H9 (cell line): ENCODE data around the gene BRF1. TPM values are rescaled to one million over a fixed set of nuclear protein-coding genes. Genes with fewer than 3 reads are reported as not detected.

Experiments
- DNase-seq: peaks from one replicate; pipeline ENCODE4 v3.0.0-alpha.2; 2017
- H2AFZ ChIP-seq: one replicate; pipeline ENCODE4 v1.6.1; 2013; ENCODE audit warnings: mild to moderate bottlenecking, low read length, control low read depth, moderate library complexity
- H2AK5ac ChIP-seq: 2 replicates; pipeline ENCODE4 v1.6.1; 2013; ENCODE audit warnings: low read length, control low read depth, mixed read lengths; ENCODE audit not compliant: insufficient read length
- H2BK120ac ChIP-seq: one replicate; pipeline ENCODE4 v1.6.1; 2013; ENCODE audit warnings: low read depth, mild to moderate bottlenecking, low read length, control low read depth, inconsistent platforms; ENCODE audit not compliant: poor library complexity, severe bottlenecking
- H2BK12ac ChIP-seq: 2 replicates; pipeline ENCODE4 v1.6.1; 2013; ENCODE audit warnings: low read length, control low read depth, mixed read lengths, low read depth; ENCODE audit not compliant: insufficient read length
- H2BK15ac ChIP-seq: 2 replicates; pipeline ENCODE4 v1.6.1; 2013; ENCODE audit warnings: low read depth, low read length, control low read depth
- H2BK20ac ChIP-seq: one replicate; pipeline ENCODE4 v1.6.1; 2013; ENCODE audit warnings: low read depth, mild to moderate bottlenecking, low read length, control low read depth, inconsistent platforms; ENCODE audit not compliant: poor library complexity, severe bottlenecking
- H2BK5ac ChIP-seq: 2 replicates; pipeline ENCODE4 v1.6.1; 2013; ENCODE audit warnings: low read length, control low read depth, mixed read lengths; ENCODE audit not compliant: insufficient read length
- H3K14ac ChIP-seq: 2 replicates; pipeline ENCODE4 v1.6.1; 2013; ENCODE audit warnings: low read length, control low read depth; ENCODE audit not compliant: insufficient read depth
- H3K18ac ChIP-seq: 2 replicates; pipeline ENCODE4 v1.6.1; 2013; ENCODE audit warnings: low read depth, mild to moderate bottlenecking, mixed read lengths, low read length, control low read depth; ENCODE audit not compliant: insufficient read length
- H3K23ac ChIP-seq: 2 replicates; pipeline ENCODE4 v1.6.1; 2013; ENCODE audit warnings: low read length, control low read depth, mixed read lengths, low read depth; ENCODE audit not compliant: insufficient read length
- H3K23me2 ChIP-seq: 2 replicates; pipeline ENCODE4 v1.6.1; 2013; ENCODE audit warnings: low read depth, mild to moderate bottlenecking, mixed read lengths, low read length, control low read depth; ENCODE audit not compliant: insufficient read length, poor library complexity, severe bottlenecking
- H3K27ac ChIP-seq: 2 replicates; pipeline ENCODE4 v1.5.1; 2013; ENCODE audit warnings: low read length, control low read depth, mixed read lengths, low read depth; ENCODE audit not compliant: insufficient read length
- H3K27me3 ChIP-seq: 2 replicates; pipeline ENCODE4 v1.6.1; 2013; ENCODE audit warnings: low read length, control low read depth, inconsistent platforms; ENCODE audit not compliant: insufficient read depth
- H3K4ac ChIP-seq: 2 replicates; pipeline ENCODE4 v1.6.1; 2013; ENCODE audit warnings: low read depth, mild to moderate bottlenecking, control low read depth, inconsistent platforms, low read length, moderate library complexity
- H3K4me1 ChIP-seq: 2 replicates; pipeline ENCODE4 v1.6.1; 2013; ENCODE audit warnings: low read length, control low read depth, inconsistent platforms; ENCODE audit not compliant: insufficient read depth
- H3K4me2 ChIP-seq: 2 replicates; pipeline ENCODE4 v1.6.1; 2013; ENCODE audit warnings: low read length, control low read depth, mixed read lengths; ENCODE audit not compliant: insufficient read length, insufficient read depth
- H3K56ac ChIP-seq: 2 replicates; pipeline ENCODE4 v1.6.1; 2013; ENCODE audit warnings: low read depth, mild to moderate bottlenecking, mixed read lengths, low read length, control low read depth; ENCODE audit not compliant: insufficient read length
- H3K79me1 ChIP-seq: 2 replicates; pipeline ENCODE4 v1.6.1; 2013; ENCODE audit warnings: low read depth, mild to moderate bottlenecking, moderate library complexity, low read length, control low read depth, inconsistent platforms; ENCODE audit not compliant: insufficient read depth, poor library complexity, severe bottlenecking
- H3K79me2 ChIP-seq: 2 replicates; pipeline ENCODE4 v1.6.1; 2013; ENCODE audit warnings: low read length, control low read depth, inconsistent platforms; ENCODE audit not compliant: insufficient read depth
- H3K9ac ChIP-seq: 2 replicates; pipeline ENCODE4 v1.6.1; 2013; ENCODE audit warnings: low read length, control low read depth, mixed read lengths; ENCODE audit not compliant: insufficient read length; ENCODE audit errors: extremely low read depth
- H3K9me3 ChIP-seq: one replicate; pipeline ENCODE4 v1.6.1; 2013; ENCODE audit warnings: low read depth, low read length, inconsistent platforms; ENCODE audit not compliant: control insufficient read depth
- H3T11ph ChIP-seq: one replicate; pipeline ENCODE4 v1.6.1; 2013; ENCODE audit warnings: mild to moderate bottlenecking, low read length, control low read depth, inconsistent platforms
- H4K20me1 ChIP-seq: one replicate; pipeline ENCODE4 v1.6.1; 2013; ENCODE audit not compliant: control insufficient read depth, insufficient read length, insufficient read depth
- H4K5ac ChIP-seq: 2 replicates; pipeline ENCODE4 v1.6.1; 2013; ENCODE audit warnings: low read depth, mild to moderate bottlenecking, mixed read lengths, low read length, control low read depth; ENCODE audit not compliant: insufficient read length
- H4K8ac ChIP-seq: replicated peaks from 2 replicates; pipeline ENCODE4 v1.6.1; 2013; ENCODE audit warnings: low read length, control low read depth, mixed read lengths, low read depth; ENCODE audit not compliant: insufficient read length
- H4K91ac ChIP-seq: 2 replicates; pipeline ENCODE4 v1.6.1; 2013; ENCODE audit warnings: low read depth, mild to moderate bottlenecking, moderate library complexity, mixed read lengths, low read length, control low read depth; ENCODE audit not compliant: insufficient read length
- H3K27ac Mint-ChIP-seq, 3 experiments: 2 replicates in 2 of 3; 3 replicates in 1 of 3; pipeline ENCODE4 v1.8.0; 2020 to 2021; ENCODE audit warnings: mixed read lengths in 3 of 3, mild to moderate bottlenecking in 1 of 3, moderate library complexity in 1 of 3
- H3K27me3 Mint-ChIP-seq: 2 replicates; pipeline ENCODE4 v1.8.0; 2021; ENCODE audit warnings: low read depth, mild to moderate bottlenecking, moderate library complexity, mixed read lengths
- H3K36me3 Mint-ChIP-seq, 3 experiments: 2 replicates in 2 of 3; 3 replicates in 1 of 3; pipeline ENCODE4 v1.8.0; 2020 to 2021; ENCODE audit warnings: low read depth in 3 of 3, mixed read lengths in 3 of 3; ENCODE audit not compliant: insufficient read depth in 1 of 3
- H3K4me1 Mint-ChIP-seq, 2 experiments: 2 replicates each; pipeline ENCODE4 v1.8.0; 2020; ENCODE audit warnings: mixed read lengths in 2 of 2
- H3K4me3 Mint-ChIP-seq, 2 experiments: 2 replicates in 1 of 2; 3 replicates in 1 of 2; pipeline ENCODE4 v1.8.0; 2020 to 2021; ENCODE audit warnings: mild to moderate bottlenecking in 2 of 2, mixed read lengths in 2 of 2, moderate library complexity in 1 of 2
- H3K9me3 Mint-ChIP-seq, 2 experiments: 2 replicates in 1 of 2; 3 replicates in 1 of 2; pipeline ENCODE4 v1.8.0; 2020; ENCODE audit warnings: mild to moderate bottlenecking in 2 of 2, mixed read lengths in 2 of 2, moderate library complexity in 1 of 2
- CTCF ChIP-seq: fragments of 200-600 bp; sonication (generic); conservative IDR thresholded peaks from 3 replicates; pipeline ENCODE4 v1.8.0; 2021; ENCODE audit warnings: antibody characterized with exemption, mild to moderate bottlenecking
- WGBS: extraction: QIAGEN DNeasy Blood & Tissue Kit; methylation state at CpG from one replicate; pipeline ENCODE4 v1.1.7; 2013; ENCODE audit warnings: missing lambda C conversion rate, low lambda C conversion rate, mixed read lengths; ENCODE audit not compliant: insufficient read length; ENCODE audit errors: extremely low coverage; 5-methylcytosine and 5-hydroxymethylcytosine counted together
- total RNA-seq: library from RNA; stranded (reverse); gene quantifications from 2 replicates; pipeline ENCODE4 v1.2.1, GENCODE V29; 2021

Gene BRF1
- total RNA-seq, 1 experiment from 2014 or later: 28.3 TPM

- Histone ChIP-seq H3K27ac (no peak overlapping the region), H3K23me2 (no peaks in the 10 kb centered on the region), H3K18ac (no peak overlapping the region), H4K91ac (no peak overlapping the region), H2BK15ac (no peak overlapping the region), H2BK120ac (no peak overlapping the region), H3K79me2 (no peaks in the 10 kb centered on the region), H3K79me1 (no peaks in the 10 kb centered on the region), H2AFZ (no peak overlapping the region), H3T11ph (no peak overlapping the region), H3K9me3 (no peaks in the 10 kb centered on the region), H2BK20ac (no peak overlapping the region), H3K23ac (no peak overlapping the region), H4K5ac (no peak overlapping the region), H2AK5ac (no peak overlapping the region), H3K4ac (no peak overlapping the region), H4K8ac (no peak overlapping the region), H3K4me2 (no peak overlapping the region), H4K20me1 (no peaks in the 10 kb centered on the region), H3K4me1 (no peaks in the 10 kb centered on the region), H2BK5ac (no peak overlapping the region), H3K9ac (no peak overlapping the region), H2BK12ac (no peak overlapping the region), H3K27me3 (no peaks in the 10 kb centered on the region), H3K56ac (no peak overlapping the region), H3K14ac (no peak overlapping the region)
- Mint-ChIP-seq H3K9me3 (no peaks in the 10 kb centered on the region), H3K27ac (no peak overlapping the region), H3K4me1 (no peaks in the 10 kb centered on the region), H3K27me3 (no peaks in the 10 kb centered on the region), H3K36me3 (peaks cover 5 to 38% (median 27%) of the 10 kb centered on the region in 3 experiments; a peak in 6 of 7 replicates), H3K4me3 (no peak overlapping the region)
- no peak for DNase-seq
- no peak for TF ChIP-seq CTCF
- WGBS: no CpG with 5 or more reads among the region's 16 CpGs
Measured at GRCh38 chr14:105223260-105223659, 77.5 kb downstream of the BRF1 start.
